PC-9 (cell line): ENCODE measurements around the gene GULP1.

Source experiments
- EZH2 ChIP-seq: fragments of 200-600 bp; sonication (generic); IDR thresholded peaks from 2 replicates; pipeline ENCODE4 v1.8.0; 2017; ENCODE audit warnings: antibody characterized with exemption, low read depth
- TF ChIP-seq, protein P1 (sequence below): fragments of 200-600 bp; sonication (generic); conservative IDR thresholded peaks from 2 replicates; pipeline ENCODE4 v1.6.1; 2017; ENCODE audit warnings: mixed run types, antibody characterized with exemption, mild to moderate bottlenecking, moderate library complexity

DNA sequence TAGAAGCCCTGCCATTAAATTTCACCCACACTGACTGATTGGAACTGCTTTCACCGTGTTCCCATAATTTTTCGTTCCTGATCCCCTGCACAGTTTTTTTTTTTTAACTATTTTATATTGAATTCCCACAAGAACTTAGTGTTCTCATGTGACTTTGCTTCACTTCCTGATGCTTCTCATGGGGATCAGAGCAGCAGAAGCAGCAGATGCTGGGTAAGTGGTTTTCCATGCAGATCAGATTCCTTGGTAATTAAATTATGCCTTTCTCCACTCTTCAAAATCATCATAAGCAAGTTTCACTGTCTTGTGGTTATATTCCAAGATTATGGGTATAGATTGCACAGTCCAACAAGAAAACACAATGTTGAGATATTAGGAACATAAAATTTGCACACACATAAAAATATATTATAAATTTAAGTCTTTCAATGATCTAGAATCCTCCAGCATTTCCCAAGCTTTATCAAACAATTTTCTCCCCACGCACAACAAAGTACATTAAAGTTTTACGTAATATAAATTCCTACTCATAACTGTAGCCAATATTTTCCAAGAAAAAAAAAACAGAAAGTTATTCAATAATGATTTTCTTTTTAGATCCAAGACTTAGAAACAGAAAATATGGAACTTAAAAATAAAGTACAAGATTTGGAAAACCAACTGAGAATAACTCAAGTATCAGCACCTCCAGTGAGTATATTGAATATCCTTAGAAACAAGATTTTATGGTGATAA is 277.9 kb downstream of the GULP1 start:
- TF ChIP-seq, protein P1, sequence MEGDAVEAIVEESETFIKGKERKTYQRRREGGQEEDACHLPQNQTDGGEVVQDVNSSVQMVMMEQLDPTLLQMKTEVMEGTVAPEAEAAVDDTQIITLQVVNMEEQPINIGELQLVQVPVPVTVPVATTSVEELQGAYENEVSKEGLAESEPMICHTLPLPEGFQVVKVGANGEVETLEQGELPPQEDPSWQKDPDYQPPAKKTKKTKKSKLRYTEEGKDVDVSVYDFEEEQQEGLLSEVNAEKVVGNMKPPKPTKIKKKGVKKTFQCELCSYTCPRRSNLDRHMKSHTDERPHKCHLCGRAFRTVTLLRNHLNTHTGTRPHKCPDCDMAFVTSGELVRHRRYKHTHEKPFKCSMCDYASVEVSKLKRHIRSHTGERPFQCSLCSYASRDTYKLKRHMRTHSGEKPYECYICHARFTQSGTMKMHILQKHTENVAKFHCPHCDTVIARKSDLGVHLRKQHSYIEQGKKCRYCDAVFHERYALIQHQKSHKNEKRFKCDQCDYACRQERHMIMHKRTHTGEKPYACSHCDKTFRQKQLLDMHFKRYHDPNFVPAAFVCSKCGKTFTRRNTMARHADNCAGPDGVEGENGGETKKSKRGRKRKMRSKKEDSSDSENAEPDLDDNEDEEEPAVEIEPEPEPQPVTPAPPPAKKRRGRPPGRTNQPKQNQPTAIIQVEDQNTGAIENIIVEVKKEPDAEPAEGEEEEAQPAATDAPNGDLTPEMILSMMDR, result no peak
- no peak for TF ChIP-seq EZH2
